HEK293 (cell line): ENCODE results near the gene RIC8B.

Experiments used
- CTCF ChIA-PET: fragments of 350-600 bp; formaldehyde crosslinking; extraction: SDS; loops from one replicate; lab custom pipeline; 2021; ENCODE audit warnings: antibody characterized with exemption; lab: Yijun Ruan, JAX
- POLR2A ChIA-PET: fragments of 300-600 bp; formaldehyde crosslinking; extraction: SDS; loops from one replicate; lab custom pipeline; 2020; ENCODE audit warnings: antibody characterized with exemption, inconsistent platforms; lab: Yijun Ruan, JAX
- H3K27ac ChIP-seq: fragments of 200-500 bp; sonication (Bioruptor generic); 2 replicates; pipeline ENCODE4 v1.5.1; 2014; ENCODE audit warnings: low read depth, low read length, control low read depth, inconsistent platforms; ENCODE audit errors: extremely low read depth
- H3K36me3 ChIP-seq, 2 experiments: fragments of 200-500 bp in 1 of 2; sonication (Bioruptor generic) in 1 of 2; 1 replicate in 1 of 2; 2 replicates in 1 of 2; pipeline ENCODE4 v1.5.1; 2014 to 2017; ENCODE audit warnings: inconsistent platforms in 2 of 2, low read length in 2 of 2; ENCODE audit not compliant: control insufficient read depth in 2 of 2, insufficient read depth in 1 of 2
- H3K4me1 ChIP-seq: fragments of 200-500 bp; sonication (Bioruptor generic); 2 replicates; pipeline ENCODE4 v1.5.1; 2014; ENCODE audit warnings: mild to moderate bottlenecking, low read length, inconsistent platforms; ENCODE audit not compliant: control insufficient read depth, insufficient read depth
- H3K4me3 ChIP-seq: 2 replicates; pipeline ENCODE4 v1.5.1; 2011; ENCODE audit warnings: low read depth, mild to moderate bottlenecking, control low read depth, low read length, moderate library complexity
- H3K9me3 ChIP-seq: fragments of 200-500 bp; sonication (Bioruptor generic); 2 replicates; pipeline ENCODE4 v1.5.1; 2014; ENCODE audit warnings: low read depth, low read length, inconsistent platforms; ENCODE audit not compliant: control insufficient read depth, insufficient read depth
- ATF2 ChIP-seq: fragments of 450-650 bp; formaldehyde crosslinking; IDR thresholded peaks from 2 replicates; pipeline ENCODE4 v1.5.1; 2016; ENCODE audit warnings: missing biosample characterization, missing genetic modification characterization, low read depth
- BCL11B ChIP-seq: fragments of 450-650 bp; formaldehyde crosslinking; IDR thresholded peaks from 2 replicates; pipeline ENCODE4 v1.5.1; 2016; ENCODE audit warnings: low read depth, missing biosample characterization, missing genetic modification characterization
- KLF8 ChIP-seq: fragments of 450-650 bp; formaldehyde crosslinking; IDR thresholded peaks from 2 replicates; pipeline ENCODE4 v1.5.1; 2016; ENCODE audit warnings: missing biosample characterization, missing genetic modification characterization
- OVOL3 ChIP-seq: fragments of 450-650 bp; formaldehyde crosslinking; IDR thresholded peaks from 2 replicates; pipeline ENCODE4 v1.5.1; 2016; ENCODE audit warnings: missing biosample characterization, missing genetic modification characterization
- RBAK ChIP-seq: fragments of 450-650 bp; formaldehyde crosslinking; IDR thresholded peaks from 2 replicates; pipeline ENCODE4 v1.5.1; 2016; ENCODE audit warnings: missing biosample characterization, missing genetic modification characterization
- ZBTB44 ChIP-seq: fragments of 450-650 bp; IDR thresholded peaks from 2 replicates; pipeline ENCODE4 v1.5.1; 2018; ENCODE audit warnings: missing biosample characterization, mild to moderate bottlenecking, missing genetic modification characterization
- ZFP37 ChIP-seq: fragments of 450-650 bp; formaldehyde crosslinking; IDR thresholded peaks from 2 replicates; pipeline ENCODE4 v1.5.1; 2016; ENCODE audit warnings: missing biosample characterization, missing genetic modification characterization
- ZNF133 ChIP-seq: fragments of 450-650 bp; formaldehyde crosslinking; IDR thresholded peaks from 2 replicates; pipeline ENCODE4 v1.5.1; 2016; ENCODE audit warnings: missing biosample characterization, missing genetic modification characterization
- ZNF174 ChIP-seq: fragments of 450-650 bp; formaldehyde crosslinking; IDR thresholded peaks from 2 replicates; pipeline ENCODE4 v1.5.0; 2017; ENCODE audit warnings: missing biosample characterization, mild to moderate bottlenecking, missing genetic modification characterization
- ZNF2 ChIP-seq: fragments of 450-650 bp; formaldehyde crosslinking; IDR thresholded peaks from 2 replicates; pipeline ENCODE4 v1.5.1; 2016; ENCODE audit warnings: missing biosample characterization, missing genetic modification characterization
- ZNF350 ChIP-seq: fragments of 450-650 bp; formaldehyde crosslinking; IDR thresholded peaks from 2 replicates; pipeline ENCODE4 v1.5.0; 2017; ENCODE audit warnings: missing biosample characterization, mild to moderate bottlenecking, missing genetic modification characterization
- ZNF391 ChIP-seq: fragments of 450-650 bp; formaldehyde crosslinking; IDR thresholded peaks from 2 replicates; pipeline ENCODE4 v1.5.1; 2016; ENCODE audit warnings: low read depth, missing biosample characterization, missing genetic modification characterization, borderline replicate concordance
- ZNF394 ChIP-seq: fragments of 450-650 bp; formaldehyde crosslinking; IDR thresholded peaks from 2 replicates; pipeline ENCODE4 v1.5.1; 2016; ENCODE audit warnings: missing biosample characterization, missing genetic modification characterization, mild to moderate bottlenecking, moderate library complexity, borderline replicate concordance
- ZNF488 ChIP-seq: fragments of 450-650 bp; formaldehyde crosslinking; IDR thresholded peaks from 2 replicates; pipeline ENCODE4 v1.5.1; 2016; ENCODE audit warnings: missing biosample characterization, missing genetic modification characterization
- ZNF623 ChIP-seq: fragments of 450-650 bp; formaldehyde crosslinking; IDR thresholded peaks from 2 replicates; pipeline ENCODE4 v1.5.1; 2016; ENCODE audit warnings: missing biosample characterization, missing genetic modification characterization
- ZNF626 ChIP-seq: fragments of 450-650 bp; sonication (Bioruptor Pico); formaldehyde crosslinking; IDR thresholded peaks from 2 replicates; pipeline ENCODE4 v1.5.1; 2018; ENCODE audit warnings: missing biosample characterization, missing genetic modification characterization, inconsistent platforms
- ZNF654 ChIP-seq: fragments of 450-650 bp; formaldehyde crosslinking; IDR thresholded peaks from 2 replicates; pipeline ENCODE4 v1.5.1; 2016; ENCODE audit warnings: low read depth, missing biosample characterization, missing genetic modification characterization
- ZNF785 ChIP-seq: fragments of 450-650 bp; formaldehyde crosslinking; IDR thresholded peaks from 2 replicates; pipeline ENCODE4 v1.5.1; 2016; ENCODE audit warnings: missing biosample characterization, missing genetic modification characterization
- TF ChIP-seq, protein P1 (sequence below): fragments of 450-650 bp; formaldehyde crosslinking; IDR thresholded peaks from 2 replicates; pipeline ENCODE4; 2016; ENCODE audit warnings: missing biosample characterization, missing genetic modification characterization
- TF ChIP-seq, protein P2 (sequence below): fragments of 450-650 bp; formaldehyde crosslinking; IDR thresholded peaks from 2 replicates; pipeline ENCODE4 v1.5.1; 2016; ENCODE audit warnings: missing biosample characterization, missing genetic modification characterization

Gene RIC8B

DNA sequence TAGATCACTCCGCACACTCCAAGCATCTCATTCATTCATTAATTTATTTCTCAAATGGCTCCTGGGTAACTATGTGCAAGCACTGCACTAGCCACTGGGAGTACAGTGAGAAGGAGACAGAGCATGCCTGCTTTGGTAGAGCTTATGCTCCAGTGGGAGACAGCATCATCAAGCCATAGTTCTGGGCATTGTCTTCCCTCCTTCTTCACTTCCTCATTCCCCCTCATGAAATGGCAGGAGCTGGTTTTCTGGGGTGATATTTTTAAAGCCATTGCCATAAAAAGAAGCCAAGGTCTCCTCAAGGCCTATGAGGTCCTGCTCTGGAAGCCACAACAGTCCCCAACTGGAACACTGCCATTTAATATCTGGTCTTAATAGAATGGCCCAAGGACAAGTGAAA, 20.2 kb upstream of the RIC8B start (continued):
- no peak for TF ChIP-seq ZBTB44

GRCh38 chr12:106757623-106758348, 16.7 kb upstream of the RIC8B start:
- no peaks in the 10 kb centered on the region for H3K36me3 ChIP-seq
- TF ChIP-seq ZNF488 (no peak), KLF8 (tag by site-specific recombination) (no peak), ZNF623 (tag by site-specific recombination) (no peak), ATF2 (no peak), ZNF350 (tag by site-specific recombination) (no peak), RBAK (tag by site-specific recombination) (no peak), BCL11B (tag by site-specific recombination) (no peak), ZNF394 (tag by site-specific recombination) (no peak), ZNF2 (tag by site-specific recombination) (no peak), ZNF654 (tag by site-specific recombination) (no peak), ZNF174 (tag by site-specific recombination) (no peak), ZNF626 (tag by site-specific recombination) (no peak)
- TF ChIP-seq, protein P1, sequence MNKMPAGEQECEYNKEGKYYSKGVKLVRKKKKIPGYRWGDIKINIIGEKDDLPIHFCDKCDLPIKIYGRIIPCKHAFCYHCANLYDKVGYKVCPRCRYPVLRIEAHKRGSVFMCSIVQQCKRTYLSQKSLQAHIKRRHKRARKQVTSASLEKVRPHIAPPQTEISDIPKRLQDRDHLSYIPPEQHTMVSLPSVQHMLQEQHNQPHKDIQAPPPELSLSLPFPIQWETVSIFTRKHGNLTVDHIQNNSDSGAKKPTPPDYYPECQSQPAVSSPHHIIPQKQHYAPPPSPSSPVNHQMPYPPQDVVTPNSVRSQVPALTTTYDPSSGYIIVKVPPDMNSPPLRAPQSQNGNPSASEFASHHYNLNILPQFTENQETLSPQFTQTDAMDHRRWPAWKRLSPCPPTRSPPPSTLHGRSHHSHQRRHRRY (tag by site-specific recombination) = no peak
- POLR2A ChIA-PET = interaction anchor here (0.7 kb wide), 1 partner anchor 367 kb away, joined by 6 read pairs; no protein-coding TSS in a partner anchor
- CTCF ChIA-PET = no interaction called here
- H3K4me3 ChIP-seq = no peak overlapping the region
- H3K9me3 ChIP-seq = no peaks in the 10 kb centered on the region
- no peak overlapping the region for H3K27ac ChIP-seq
- H3K4me1 ChIP-seq = no peaks in the 10 kb centered on the region; the same call in 1 of the 2 replicates

DNA sequence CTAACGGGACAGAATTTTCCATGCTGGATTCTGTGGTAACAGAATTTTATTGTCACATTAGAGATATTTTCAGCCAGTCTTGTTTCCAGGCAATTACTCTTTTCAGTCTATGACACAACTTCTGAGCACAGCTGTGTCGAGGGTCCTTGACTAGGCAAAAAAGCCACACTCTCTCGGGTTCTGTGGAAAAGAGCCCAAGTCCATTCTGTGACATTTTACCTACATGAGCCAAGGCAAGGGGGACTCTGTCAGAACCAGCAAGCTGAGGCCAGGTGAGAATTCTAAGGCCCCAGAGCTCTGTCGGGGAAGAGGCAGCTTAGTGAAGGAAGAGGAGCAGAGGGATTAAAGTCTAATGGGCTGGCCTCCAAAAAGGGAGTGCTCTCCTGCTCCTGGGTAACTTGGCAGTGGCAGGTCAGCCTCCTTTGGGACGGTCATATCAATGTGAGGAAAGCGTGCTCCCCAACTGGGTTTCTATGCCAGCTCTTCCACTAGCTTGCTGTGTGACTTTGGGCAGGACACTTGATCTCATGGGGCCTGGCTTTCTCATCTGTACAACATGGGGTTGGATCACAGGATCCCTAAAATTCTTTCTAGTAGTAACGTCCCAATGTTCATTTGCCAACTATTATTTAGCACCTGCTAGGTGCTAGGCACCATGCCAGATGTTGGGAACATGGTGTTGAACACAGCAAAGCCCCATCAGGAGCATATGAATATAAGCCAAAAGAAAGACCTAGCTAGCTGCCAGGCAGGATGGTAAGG, 16.0 kb upstream of the RIC8B start:
- Histone ChIP-seq H3K36me3 (no peaks in the 10 kb centered on the region), H3K9me3 (no peaks in the 10 kb centered on the region), H3K4me1 (no peaks in the 10 kb centered on the region; the same call in 1 of the 2 replicates), H3K27ac (no peak overlapping the region), H3K4me3 (no peak overlapping the region)
- TF ChIP-seq ZNF654 (tag by site-specific recombination) = no peak
- TF ChIP-seq ZNF391 (tag by site-specific recombination) = no peak
- TF ChIP-seq, protein P2, sequence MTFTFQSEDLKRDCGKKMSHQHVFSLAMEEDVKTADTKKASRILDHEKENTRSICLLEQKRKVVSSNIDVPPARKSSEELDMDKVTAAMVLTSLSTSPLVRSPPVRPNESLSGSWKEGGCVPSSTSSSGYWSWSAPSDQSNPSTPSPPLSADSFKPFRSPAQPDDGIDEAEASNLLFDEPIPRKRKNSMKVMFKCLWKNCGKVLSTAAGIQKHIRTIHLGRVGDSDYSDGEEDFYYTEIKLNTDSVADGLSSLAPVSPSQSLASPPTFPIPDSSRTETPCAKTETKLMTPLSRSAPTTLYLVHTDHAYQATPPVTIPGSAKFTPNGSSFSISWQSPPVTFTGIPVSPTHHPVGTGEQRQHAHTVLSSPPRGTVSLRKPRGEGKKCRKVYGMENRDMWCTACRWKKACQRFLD = no peak
- TF ChIP-seq ZFP37 (tag by site-specific recombination) = no peak
- no peak for TF ChIP-seq ZNF133
- no peak for TF ChIP-seq ZNF785 (tag by site-specific recombination)
- TF ChIP-seq OVOL3 (tag by site-specific recombination) = no peak
- CTCF ChIA-PET = no interaction called here
- POLR2A ChIA-PET = interaction anchor here (0.8 kb wide), 1 partner anchor 17 kb away, joined by 3 read pairs; no protein-coding TSS in a partner anchor
